NCI-H2107 treated with DMSO at 0.1 percent for 48 hours (cell line): ENCODE results near the gene BAZ1A.

Experiments
- DNase-seq: peaks from one replicate; lab custom pipeline; 2025; ENCODE audit not compliant: unreplicated experiment; lab: John Stamatoyannopoulos, UW

The BAZ1A gene, protein sequence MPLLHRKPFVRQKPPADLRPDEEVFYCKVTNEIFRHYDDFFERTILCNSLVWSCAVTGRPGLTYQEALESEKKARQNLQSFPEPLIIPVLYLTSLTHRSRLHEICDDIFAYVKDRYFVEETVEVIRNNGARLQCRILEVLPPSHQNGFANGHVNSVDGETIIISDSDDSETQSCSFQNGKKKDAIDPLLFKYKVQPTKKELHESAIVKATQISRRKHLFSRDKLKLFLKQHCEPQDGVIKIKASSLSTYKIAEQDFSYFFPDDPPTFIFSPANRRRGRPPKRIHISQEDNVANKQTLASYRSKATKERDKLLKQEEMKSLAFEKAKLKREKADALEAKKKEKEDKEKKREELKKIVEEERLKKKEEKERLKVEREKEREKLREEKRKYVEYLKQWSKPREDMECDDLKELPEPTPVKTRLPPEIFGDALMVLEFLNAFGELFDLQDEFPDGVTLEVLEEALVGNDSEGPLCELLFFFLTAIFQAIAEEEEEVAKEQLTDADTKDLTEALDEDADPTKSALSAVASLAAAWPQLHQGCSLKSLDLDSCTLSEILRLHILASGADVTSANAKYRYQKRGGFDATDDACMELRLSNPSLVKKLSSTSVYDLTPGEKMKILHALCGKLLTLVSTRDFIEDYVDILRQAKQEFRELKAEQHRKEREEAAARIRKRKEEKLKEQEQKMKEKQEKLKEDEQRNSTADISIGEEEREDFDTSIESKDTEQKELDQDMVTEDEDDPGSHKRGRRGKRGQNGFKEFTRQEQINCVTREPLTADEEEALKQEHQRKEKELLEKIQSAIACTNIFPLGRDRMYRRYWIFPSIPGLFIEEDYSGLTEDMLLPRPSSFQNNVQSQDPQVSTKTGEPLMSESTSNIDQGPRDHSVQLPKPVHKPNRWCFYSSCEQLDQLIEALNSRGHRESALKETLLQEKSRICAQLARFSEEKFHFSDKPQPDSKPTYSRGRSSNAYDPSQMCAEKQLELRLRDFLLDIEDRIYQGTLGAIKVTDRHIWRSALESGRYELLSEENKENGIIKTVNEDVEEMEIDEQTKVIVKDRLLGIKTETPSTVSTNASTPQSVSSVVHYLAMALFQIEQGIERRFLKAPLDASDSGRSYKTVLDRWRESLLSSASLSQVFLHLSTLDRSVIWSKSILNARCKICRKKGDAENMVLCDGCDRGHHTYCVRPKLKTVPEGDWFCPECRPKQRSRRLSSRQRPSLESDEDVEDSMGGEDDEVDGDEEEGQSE (N-terminal part only)

GRCh38 chr14:34875031-34875922, at the start of gene BAZ1A:
Gene BAZ1A (minus strand): TSS chr14:34875360. CDS start chr14:34874604, 756 bp downstream.
- peak; percentile 92 for DNase-seq

- DNase-seq: no peak
Observed at GRCh38 chr14:34920339-34920738, 45.2 kb upstream of the BAZ1A start.

- no peak for DNase-seq
Observed at GRCh38 chr14:34913619-34914018, 38.5 kb upstream of the BAZ1A start.

- DNase-seq: no peak
Observed at GRCh38 chr14:34912966-34913365, 37.8 kb upstream of the BAZ1A start.

DNA sequence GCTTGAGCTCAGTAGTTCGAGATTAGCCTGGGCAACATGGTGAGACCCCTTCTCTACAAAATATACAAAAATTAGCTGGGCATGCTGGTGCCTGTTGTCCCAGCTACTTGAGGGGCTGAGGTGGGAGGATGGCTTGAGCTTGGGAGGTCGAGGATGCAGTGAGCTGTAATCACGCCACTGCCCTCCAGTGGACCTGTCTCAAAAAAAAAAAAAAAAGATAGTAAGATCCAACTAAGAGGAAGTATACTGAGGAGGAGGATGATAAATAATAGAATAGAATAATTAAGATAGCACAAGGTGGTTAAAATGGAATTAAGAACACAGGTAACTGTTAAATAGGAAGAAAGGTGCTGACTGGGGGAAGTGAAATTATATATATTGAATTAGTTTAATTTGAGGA, 37.0 kb upstream of the BAZ1A start:
- no peak for DNase-seq

DNA sequence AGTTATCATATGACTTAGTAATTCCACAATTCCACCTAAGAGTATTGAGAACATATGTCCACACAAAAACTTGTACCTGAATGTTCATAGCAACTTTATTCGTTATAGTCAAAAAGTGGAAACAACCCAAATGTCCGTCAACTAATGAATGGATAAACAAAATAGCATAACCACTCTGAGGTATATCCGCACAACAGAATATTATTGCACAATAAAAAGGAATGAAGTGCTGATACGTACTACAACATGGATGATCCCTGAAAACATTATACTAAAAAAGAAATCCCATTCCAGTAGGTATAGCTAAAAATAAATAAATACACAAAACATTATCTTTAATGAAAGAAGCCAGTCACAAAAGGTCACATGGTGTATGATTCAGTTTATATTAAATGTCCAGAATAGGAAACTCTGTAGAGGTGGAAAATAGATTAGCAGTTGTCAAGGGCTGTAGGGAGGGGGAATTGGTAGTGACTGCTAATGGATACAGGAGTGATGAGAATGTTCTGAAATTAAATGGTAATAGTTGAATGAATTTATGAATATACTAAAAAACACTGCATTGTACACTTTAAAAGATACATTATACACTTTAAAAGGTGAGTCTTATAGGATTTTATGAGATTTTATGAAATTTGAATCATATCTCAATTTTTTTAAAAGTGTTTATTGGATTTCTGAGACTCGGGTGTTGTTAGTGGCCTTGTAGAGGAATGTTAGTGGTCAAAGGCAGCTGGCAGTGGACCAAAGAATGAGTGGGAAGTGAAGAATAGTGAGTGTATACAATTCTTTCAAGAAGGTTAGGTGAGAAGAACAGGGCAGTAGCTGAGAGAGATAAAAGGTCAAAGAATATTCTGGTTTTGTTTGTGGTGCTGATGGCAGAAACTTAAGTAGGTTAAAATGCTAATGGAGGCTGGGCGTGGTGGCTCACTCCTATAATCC, 36.3 kb upstream of the BAZ1A start:
- DNase-seq: no peak

GRCh38 chr14:34906287-34906686, 31.1 kb upstream of the BAZ1A start:
- DNase-seq: no peak

DNA sequence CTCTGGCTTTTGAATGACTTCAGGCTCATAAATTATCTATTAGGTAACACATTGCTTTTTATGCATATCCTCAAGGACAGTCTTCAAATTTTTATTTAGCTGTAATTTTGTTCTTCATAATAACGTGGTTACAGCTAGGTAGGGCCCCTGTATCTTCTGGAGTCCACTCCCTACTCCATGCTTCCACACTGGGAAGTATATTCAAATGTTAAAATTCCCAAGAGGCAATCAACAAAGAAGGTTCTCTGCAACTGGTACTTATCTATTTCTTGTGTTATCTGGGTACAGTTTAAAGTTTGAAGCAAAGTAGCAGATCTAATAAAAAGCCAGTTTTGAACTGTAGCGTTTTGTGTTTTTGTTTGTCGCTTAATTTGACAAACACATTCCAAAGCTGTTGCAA, 20.1 kb upstream of the BAZ1A start:
- no peak for DNase-seq

DNA sequence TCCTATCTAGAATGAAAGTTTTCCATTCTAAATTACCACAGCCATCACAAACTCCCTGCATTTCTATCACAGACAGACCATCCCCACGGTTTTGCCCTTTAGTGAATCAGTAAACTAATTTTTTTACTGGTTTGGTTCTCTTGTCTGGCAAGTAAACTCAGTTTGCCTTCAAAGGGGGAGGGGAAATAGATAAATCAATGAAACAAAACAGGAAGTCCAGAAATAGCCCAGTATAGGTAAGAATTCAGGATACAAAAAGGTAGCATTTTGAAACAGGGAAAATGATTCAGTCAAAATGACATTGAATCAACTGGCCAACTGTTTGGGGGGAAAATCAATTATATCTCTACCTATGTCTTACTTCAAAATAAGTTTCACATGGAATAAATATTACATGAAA, 15.8 kb upstream of the BAZ1A start:
- no peak for DNase-seq

- DNase-seq: no peak
Observed at GRCh38 chr14:34888186-34888585, 13.0 kb upstream of the BAZ1A start.

- DNase-seq: no peak
Observed at GRCh38 chr14:34883954-34884353, 8.8 kb upstream of the BAZ1A start.

DNA sequence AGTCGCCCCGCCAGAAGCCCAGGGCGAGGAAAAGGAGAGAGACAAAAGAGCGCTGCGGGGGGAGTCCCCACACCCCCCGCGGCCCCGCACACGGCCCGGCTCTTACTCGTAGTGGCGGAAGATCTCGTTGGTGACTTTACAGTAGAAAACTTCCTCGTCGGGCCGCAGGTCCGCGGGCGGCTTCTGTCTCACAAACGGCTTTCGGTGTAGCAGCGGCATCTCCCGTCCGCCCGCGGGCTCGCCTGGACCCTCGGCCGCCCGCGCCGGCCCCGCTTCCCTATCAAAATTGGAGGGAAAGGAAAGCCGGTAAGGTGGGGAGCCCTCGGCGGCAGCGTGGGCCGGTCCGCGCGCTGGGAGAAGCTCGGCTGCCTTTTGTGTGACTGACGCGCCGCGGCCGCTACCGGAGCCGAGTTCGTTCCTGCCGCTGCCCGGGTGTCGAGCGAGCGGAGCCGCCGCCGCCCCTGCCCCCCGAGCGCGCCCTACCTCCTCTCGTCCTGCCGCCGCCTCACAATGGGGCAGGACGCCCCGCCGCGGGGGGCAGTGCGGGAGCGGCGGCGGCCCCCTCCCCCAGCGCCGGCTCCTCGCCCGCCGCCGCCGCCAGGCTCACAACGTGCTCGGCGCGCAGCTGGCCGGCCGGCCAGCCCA, 652 bp downstream of the BAZ1A start:
- peak; percentile 29 for DNase-seq

DNA sequence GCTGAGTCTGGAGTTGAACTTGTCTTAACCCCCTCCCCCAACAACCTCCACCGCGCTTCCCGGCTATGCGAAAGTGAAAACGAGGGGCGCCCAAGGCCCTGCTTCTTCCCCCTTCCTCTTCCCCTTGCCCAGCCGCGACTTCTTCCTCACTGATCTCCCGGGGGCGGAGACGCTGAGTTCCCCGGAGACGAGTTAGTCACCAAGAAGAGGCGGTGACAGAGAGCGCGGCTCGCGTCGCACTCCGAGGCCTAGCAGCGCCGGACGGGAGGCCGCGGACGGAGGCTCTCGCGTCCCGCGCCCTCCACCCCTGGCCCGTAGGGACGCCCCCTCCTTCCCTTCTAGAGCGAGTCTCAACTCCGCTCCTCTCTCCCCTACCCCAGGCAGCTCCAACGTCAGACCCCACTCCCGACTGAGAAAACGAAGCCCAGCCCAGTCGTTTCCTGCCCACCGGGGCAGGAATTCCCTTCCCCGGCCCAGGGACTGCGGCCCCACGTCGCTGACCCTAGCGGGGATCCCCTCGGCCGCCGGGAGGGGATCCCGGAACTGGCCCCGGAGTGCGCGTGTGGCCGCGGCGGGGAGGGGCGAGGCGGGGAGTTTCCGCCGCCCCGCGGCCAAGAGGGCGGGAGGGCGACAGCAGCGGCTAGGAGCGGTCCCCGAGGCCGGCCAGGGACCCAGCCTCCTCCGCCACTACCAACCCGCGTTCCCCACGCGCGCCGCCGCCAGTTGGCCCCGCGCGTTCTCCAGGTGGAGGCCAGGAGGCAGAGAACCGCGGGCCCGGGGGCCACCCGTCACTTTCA, 1.4 kb downstream of the BAZ1A start:
- DNase-seq: no peak

GRCh38 chr14:34872822-34873588, 2.2 kb downstream of the BAZ1A start:
- peak; percentile 84 for DNase-seq

DNA sequence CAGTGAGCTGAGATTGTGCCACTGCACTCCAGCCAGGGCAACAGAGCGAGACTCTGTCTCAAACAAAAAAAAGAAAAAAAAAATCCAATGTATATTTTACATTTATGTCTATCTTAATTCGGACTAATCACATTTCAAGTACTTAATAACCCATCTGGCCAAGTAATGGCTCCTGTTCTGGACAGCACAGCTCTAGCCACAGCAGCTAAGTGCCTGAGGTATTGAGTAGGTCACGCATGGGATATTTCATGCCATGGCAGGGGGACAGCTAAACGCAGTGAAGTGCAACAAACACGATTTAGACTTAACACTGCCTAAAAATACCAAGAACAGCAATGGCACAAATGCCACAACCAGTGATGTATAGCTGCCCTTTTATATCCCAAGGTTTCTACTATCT, 8.0 kb downstream of the BAZ1A start:
- no peak for DNase-seq

- DNase-seq: no peak
Observed at GRCh38 chr14:34865889-34866574, 9.1 kb downstream of the BAZ1A start.

GRCh38 chr14:34863844-34864243, 11.3 kb downstream of the BAZ1A start:
- DNase-seq: no peak
